Hepatocyte (in vitro differentiated cells): ENCODE measurements around the gene CORIN. TPM values are rescaled to one million over a fixed set of nuclear protein-coding genes. Genes with fewer than 3 reads are reported as not detected.

Source experiments
- DNase-seq: peaks from one replicate; pipeline ENCODE4 v3.0.0-alpha.2; 2016; ENCODE audit warnings: low spot score
- H2AFZ ChIP-seq: fragments of 200-600 bp; sonication (generic); 2 replicates; pipeline ENCODE4 v1.6.0; 2016; ENCODE audit warnings: antibody characterized with exemption, mild to moderate bottlenecking
- H3K27ac ChIP-seq: fragments of 200-600 bp; sonication (generic); 2 replicates; pipeline ENCODE4 v1.5.1; 2016; ENCODE audit warnings: mild to moderate bottlenecking
- H3K27me3 ChIP-seq: fragments of 200-600 bp; sonication (generic); 2 replicates; pipeline ENCODE4 v1.6.1; 2016
- H3K36me3 ChIP-seq: fragments of 200-600 bp; sonication (generic); replicated peaks from 2 replicates; pipeline ENCODE4 v1.5.1; 2016; ENCODE audit warnings: low read depth; ENCODE audit not compliant: insufficient read depth
- H3K4me1 ChIP-seq: fragments of 200-600 bp; sonication (generic); 2 replicates; pipeline ENCODE4 v1.5.1; 2016; ENCODE audit warnings: mild to moderate bottlenecking, moderate library complexity; ENCODE audit not compliant: insufficient read depth
- H3K4me2 ChIP-seq: fragments of 200-600 bp; sonication (generic); 2 replicates; pipeline ENCODE4 v1.6.0; 2016
- H3K4me3 ChIP-seq: fragments of 200-600 bp; sonication (generic); 2 replicates; pipeline ENCODE4 v1.5.1; 2016; ENCODE audit warnings: mild to moderate bottlenecking
- H3K79me2 ChIP-seq: fragments of 200-600 bp; sonication (generic); 2 replicates; pipeline ENCODE4 v1.6.0; 2017; ENCODE audit warnings: mild to moderate bottlenecking
- H3K9me2 ChIP-seq: fragments of 200-600 bp; sonication (generic); replicated peaks from 2 replicates; pipeline ENCODE4 v1.6.0; 2017; ENCODE audit warnings: mild to moderate bottlenecking; ENCODE audit not compliant: insufficient read depth
- H3K9me3 ChIP-seq: fragments of 200-600 bp; sonication (generic); 2 replicates; pipeline ENCODE4 v1.5.1; 2016; ENCODE audit warnings: low read depth, mild to moderate bottlenecking
- H4K20me1 ChIP-seq: fragments of 200-600 bp; sonication (generic); 2 replicates; pipeline ENCODE4 v1.6.0; 2016; ENCODE audit warnings: mild to moderate bottlenecking; ENCODE audit not compliant: insufficient read depth, poor library complexity, severe bottlenecking
- CTCF ChIP-seq: fragments of 200-600 bp; sonication (generic); IDR thresholded peaks from 2 replicates; pipeline ENCODE4 v1.5.1; 2016; ENCODE audit warnings: antibody characterized with exemption, mild to moderate bottlenecking; ENCODE audit not compliant: poor library complexity
- EZH2 ChIP-seq: fragments of 200-600 bp; sonication (generic); IDR thresholded peaks from 2 replicates; pipeline ENCODE4 v1.6.1; 2016; ENCODE audit warnings: antibody characterized with exemption, mild to moderate bottlenecking, borderline replicate concordance
- EZH2phosphoT487 ChIP-seq: fragments of 200-600 bp; sonication (generic); IDR thresholded peaks from one replicate; pipeline ENCODE4 v1.6.1; 2018; ENCODE audit warnings: antibody characterized with exemption, mild to moderate bottlenecking, low read depth, moderate library complexity; ENCODE audit not compliant: unreplicated experiment, severe bottlenecking
- WGBS: methylation state at CpG from one replicate; pipeline ENCODE4 v1.1.6; 2016; ENCODE audit warnings: low lambda C conversion rate; ENCODE audit errors: missing lambda C conversion rate; 5-methylcytosine and 5-hydroxymethylcytosine counted together
- polyA plus RNA-seq: library from polyadenylated mRNA; unstranded; fragments of >200 nt; fragmentation: Nextera tagmentation; extraction: Ambion mirVana; gene quantifications from 2 replicates; pipeline ENCODE4 v1.2.1, GENCODE V29; 2016
- total RNA-seq: library from RNA; depleted of rRNA; stranded (reverse); fragments of >200 nt; gene quantifications from 2 replicates; pipeline ENCODE4 v1.2.3, GENCODE V29; 2014

Gene CORIN
- total and polyA plus RNA-seq, 2 experiments from 2014 or later: 0.13 to 0.40 TPM

- H3K27ac ChIP-seq: no peak overlapping the region
- H3K27me3 ChIP-seq: no peaks in the 10 kb centered on the region
- H3K79me2 ChIP-seq: no peaks in the 10 kb centered on the region
- no peak overlapping the region for H3K4me2 ChIP-seq
- H3K9me2 ChIP-seq: no peaks in the 10 kb centered on the region
- no peak for DNase-seq
- WGBS: 90% methylated on average over 2 of the region's 2 CpGs
- TF ChIP-seq CTCF (no peak), EZH2phosphoT487 (no peak), EZH2 (no peak)
- no peaks in the 10 kb centered on the region for H3K4me1 ChIP-seq
- no peaks in the 10 kb centered on the region for H3K36me3 ChIP-seq
- H3K9me3 ChIP-seq: peaks cover 3% of the 10 kb centered on the region
- H4K20me1 ChIP-seq: no peaks in the 10 kb centered on the region
- H3K4me3 ChIP-seq: no peak overlapping the region
- no peak overlapping the region for H2AFZ ChIP-seq
These were observed 101.3 kb downstream of the CORIN start for GRCh38 chr4:47736555-47736954.

GRCh38 chr4:47736146-47736545, 101.7 kb downstream of the CORIN start:
- Histone ChIP-seq H2AFZ (no peak overlapping the region), H3K36me3 (no peaks in the 10 kb centered on the region), H3K4me2 (no peak overlapping the region), H3K79me2 (no peaks in the 10 kb centered on the region), H3K4me3 (no peak overlapping the region), H3K27me3 (no peaks in the 10 kb centered on the region), H3K9me2 (no peaks in the 10 kb centered on the region), H4K20me1 (no peaks in the 10 kb centered on the region), H3K27ac (no peak overlapping the region), H3K9me3 (peaks cover 3% of the 10 kb centered on the region), H3K4me1 (no peaks in the 10 kb centered on the region)
- no peak for TF ChIP-seq EZH2phosphoT487
- no peak for TF ChIP-seq CTCF
- TF ChIP-seq EZH2: no peak
- WGBS: 43% methylated on average over 1 of the region's 1 CpG
- DNase-seq: no peak

DNA sequence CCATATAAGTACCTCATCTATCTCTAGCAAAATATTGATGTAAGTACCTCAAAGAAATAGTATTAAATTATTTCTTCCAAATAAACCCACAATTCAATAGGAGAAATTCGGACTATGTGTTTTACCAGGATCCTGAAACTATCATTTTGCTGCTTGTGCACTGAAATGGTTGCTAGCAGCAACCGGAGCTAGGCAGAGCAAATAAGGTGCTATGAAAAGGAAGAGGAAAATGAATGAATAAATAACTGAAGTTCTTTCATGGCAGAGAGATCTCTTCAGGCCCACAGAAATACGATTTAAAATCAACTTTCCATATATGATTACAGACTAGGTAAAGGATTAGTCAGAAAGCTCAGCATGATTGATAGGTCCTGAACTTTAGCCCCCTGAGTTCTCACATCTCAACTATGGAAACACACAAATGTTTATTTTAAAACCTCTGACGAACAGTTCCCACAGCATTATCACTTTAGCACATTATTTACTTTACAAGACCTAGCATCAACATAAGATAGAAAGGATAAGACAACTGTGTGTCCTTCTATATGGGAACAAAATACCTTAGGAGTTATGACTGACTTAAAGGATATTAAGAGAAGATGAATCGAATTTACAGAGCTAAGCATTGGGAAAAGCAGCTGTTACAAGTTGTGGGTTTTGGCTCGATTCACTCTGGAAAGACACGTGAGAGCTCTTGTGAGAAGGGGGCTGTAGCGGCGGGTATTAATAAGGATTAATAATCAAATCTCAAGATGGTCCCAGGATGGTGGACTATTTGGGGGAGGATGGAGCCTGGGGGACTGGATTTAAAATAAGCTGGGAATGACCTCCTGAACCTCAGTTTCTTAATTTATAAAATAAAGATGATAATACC, 104.3 kb downstream of the CORIN start:
- no peak for TF ChIP-seq EZH2
- TF ChIP-seq EZH2phosphoT487: no peak
- TF ChIP-seq CTCF: no peak
- no peaks in the 10 kb centered on the region for H3K27me3 ChIP-seq
- 60% methylated on average over 9 of the region's 9 CpGs for WGBS
- H3K4me1 ChIP-seq: no peaks in the 10 kb centered on the region
- H3K36me3 ChIP-seq: no peaks in the 10 kb centered on the region
- no peak overlapping the region for H3K27ac ChIP-seq
- H2AFZ ChIP-seq: no peak overlapping the region
- H4K20me1 ChIP-seq: no peaks in the 10 kb centered on the region
- H3K4me3 ChIP-seq: no peak overlapping the region
- no peaks in the 10 kb centered on the region for H3K9me2 ChIP-seq
- H3K4me2 ChIP-seq: no peak overlapping the region
- no peaks in the 10 kb centered on the region for H3K79me2 ChIP-seq
- no peaks in the 10 kb centered on the region for H3K9me3 ChIP-seq
- DNase-seq: peak; percentile 12
